HCT116 (cell line): ENCODE results near the gene TMF1. TPM values are rescaled to one million over a fixed set of nuclear protein-coding genes. Genes with fewer than 3 reads are reported as not detected.

Source experiments
- ATAC-seq: fragments of 200-7000 bp; cut with Tn5 transposase; 2 replicates; pipeline ENCODE4 v1.9.1; 2020; ENCODE audit warnings: mild to moderate bottlenecking, moderate library complexity
- BruUV-seq: library from RNA; stranded (reverse); fragments of 400-500 nt; replicated peaks from 2 replicates; lab custom pipeline; 2021; lab: Mats Ljungman, UMichigan
- CTCF ChIA-PET: fragments of 300-600 bp; sonication (Branson Sonifier 250); formaldehyde crosslinking; loops from one replicate; lab custom pipeline; 2021; ENCODE audit warnings: antibody characterized with exemption; lab: Charles Lee
- POLR2A ChIA-PET: fragments of 300-600, 350-600 bp; sonication (Branson Sonifier 250); formaldehyde crosslinking; loops from one replicate; lab custom pipeline; 2021; ENCODE audit warnings: antibody characterized with exemption; lab: Charles Lee
- RAD21 ChIA-PET, 2 experiments: fragments of 300-600 bp; sonication (Branson Sonifier 250); formaldehyde crosslinking; loops; one replicate each; lab custom pipeline; 2023; ENCODE audit warnings: low total read pairs in 2 of 2; ENCODE audit not compliant: uncharacterized antibody in 2 of 2, unreplicated experiment in 2 of 2, low non-redundant PET in 1 of 2; lab: Charles Lee
- DNase-seq: peaks from one replicate; pipeline ENCODE4 v3.0.0-alpha.2; 2010; ENCODE audit warnings: low read depth, low spot score
- H2AFZ ChIP-seq: fragments of 200-600 bp; shearing (Covaris generic), sonication (generic); 2 replicates; pipeline ENCODE4 v1.6.1; 2017; ENCODE audit warnings: low read depth, mixed run types, mixed read lengths, antibody characterized with exemption, low read length; ENCODE audit not compliant: poor library complexity, severe bottlenecking
- H3K27ac ChIP-seq: 2 replicates; pipeline ENCODE4 v1.5.1; 2012; ENCODE audit warnings: low read depth, low read length
- H3K27me3 ChIP-seq: fragments of 200-600 bp; sonication (generic); 2 replicates; pipeline ENCODE4 v1.6.1; 2016; ENCODE audit warnings: mixed run types, low read length, mixed read lengths; ENCODE audit not compliant: insufficient read depth
- H3K36me3 ChIP-seq, 2 experiments: fragments of 200-500 bp in 1 of 2; fragments of 200-600 bp in 1 of 2; sonication (Bioruptor generic) in 1 of 2; sonication (generic) in 1 of 2; 2 replicates each; pipeline versions ENCODE4 v1.5.1 to v1.6.1; 2014 to 2016; ENCODE audit warnings: low read length in 2 of 2, inconsistent platforms in 1 of 2, mixed read lengths in 1 of 2, mixed run types in 1 of 2; ENCODE audit not compliant: insufficient read depth in 2 of 2, control insufficient read depth in 1 of 2
- H3K4me1 ChIP-seq, 2 experiments: fragments of 200-600 bp in 1 of 2; sonication (generic) in 1 of 2; 2 replicates each; pipeline versions ENCODE4 v1.5.1 to v1.6.1; 2012 to 2017; ENCODE audit warnings: low read length in 2 of 2, inconsistent platforms in 1 of 2, mild to moderate bottlenecking in 1 of 2, mixed read lengths in 1 of 2, mixed run types in 1 of 2, moderate library complexity in 1 of 2; ENCODE audit not compliant: insufficient read depth in 2 of 2, control insufficient read depth in 1 of 2
- H3K4me2 ChIP-seq: fragments of 200-600 bp; sonication (generic); 2 replicates; pipeline ENCODE4 v1.6.1; 2017; ENCODE audit warnings: mixed run types, low read length, mixed read lengths
- H3K4me3 ChIP-seq, 2 experiments: fragments of 200-600 bp in 1 of 2; sonication (generic) in 1 of 2; replicated peaks in 1 of 2; 2 replicates each; pipeline ENCODE4 v1.5.1; 2011 to 2016; ENCODE audit warnings: low read length in 2 of 2, control low read depth in 1 of 2, low read depth in 1 of 2, mild to moderate bottlenecking in 1 of 2, mixed read lengths in 1 of 2, mixed run types in 1 of 2
- H3K79me2 ChIP-seq: fragments of 200-600 bp; sonication (generic); 2 replicates; pipeline ENCODE4 v1.6.1; 2017; ENCODE audit warnings: mild to moderate bottlenecking, mixed run types, low read length, moderate library complexity, mixed read lengths; ENCODE audit not compliant: insufficient read depth
- H3K9ac ChIP-seq: fragments of 200-600 bp; sonication (generic); 2 replicates; pipeline ENCODE4 v1.6.1; 2016; ENCODE audit warnings: low read length, mixed read lengths
- H3K9me2 ChIP-seq: fragments of 200-600 bp; sonication (generic), shearing (Covaris generic); 2 replicates; pipeline ENCODE4 v1.6.1; 2017; ENCODE audit warnings: mixed run types, mild to moderate bottlenecking, moderate library complexity; ENCODE audit not compliant: insufficient read depth
- H3K9me3 ChIP-seq, 2 experiments: fragments of 200-500 bp in 1 of 2; fragments of 200-600 bp in 1 of 2; sonication (Bioruptor generic) in 1 of 2; sonication (generic) in 1 of 2; 2 replicates each; pipeline ENCODE4 v1.6.1; 2014 to 2017; ENCODE audit warnings: low read length in 2 of 2, mixed read lengths in 2 of 2, inconsistent platforms in 1 of 2, low read depth in 1 of 2, mild to moderate bottlenecking in 1 of 2, mixed run types in 1 of 2, moderate library complexity in 1 of 2; ENCODE audit not compliant: control insufficient read depth in 1 of 2, insufficient read depth in 1 of 2
- H4K20me1 ChIP-seq: fragments of 200-600 bp; sonication (generic), shearing (Covaris generic); 2 replicates; pipeline ENCODE4 v1.6.1; 2017; ENCODE audit warnings: mixed run types, mild to moderate bottlenecking, moderate library complexity; ENCODE audit not compliant: insufficient read depth
- CEBPB ChIP-seq: IDR thresholded peaks from 2 replicates; pipeline ENCODE4 v1.6.1; 2012; ENCODE audit warnings: low read depth
- CTCF ChIP-seq, 3 experiments: fragments of 200-600 bp in 1 of 3; sonication (generic) in 1 of 3; IDR thresholded peaks in 2 of 3; conservative IDR thresholded peaks in 1 of 3; 2 replicates each; pipeline ENCODE4 v1.5.1; 2012 to 2017; ENCODE audit warnings: low read depth in 2 of 3, low read length in 2 of 3, antibody characterized with exemption in 1 of 3, borderline replicate concordance in 1 of 3, control low read depth in 1 of 3, mild to moderate bottlenecking in 1 of 3, mixed read lengths in 1 of 3, mixed run types in 1 of 3, moderate library complexity in 1 of 3; ENCODE audit not compliant: insufficient read depth in 1 of 3
- EZH2phosphoT487 ChIP-seq: fragments of 200-600 bp; IDR thresholded peaks from 2 replicates; pipeline ENCODE4 v1.6.1; 2018; ENCODE audit warnings: antibody characterized with exemption, borderline replicate concordance
- JUND ChIP-seq: IDR thresholded peaks from 2 replicates; pipeline ENCODE4 v1.6.1; 2012
- RAD21 ChIP-seq: IDR thresholded peaks from 2 replicates; pipeline ENCODE4 v1.6.1; 2012; ENCODE audit warnings: low read depth, mild to moderate bottlenecking
- YY1 ChIP-seq: IDR thresholded peaks from 2 replicates; pipeline ENCODE4 v1.6.1; 2011; ENCODE audit warnings: low read length, low read depth, moderate library complexity, mild to moderate bottlenecking; ENCODE audit not compliant: insufficient replicate concordance; ENCODE audit errors: extremely low read depth
- ZBTB33 ChIP-seq: IDR thresholded peaks from 2 replicates; pipeline ENCODE4 v1.6.1; 2011; ENCODE audit warnings: mild to moderate bottlenecking, low read length, moderate library complexity; ENCODE audit not compliant: insufficient replicate concordance; ENCODE audit errors: extremely low read depth
- intact Hi-C: fragments of 100-400 bp; cut with micrococcal nuclease; formaldehyde crosslinking; loops from 2 replicates; pipeline ENCODE4 v1.10.0; 2022
- microRNA counts: library from miRNA; unstranded; fragments of <30 nt; microRNA quantifications from one replicate; lab custom pipeline; 2015
- microRNA-seq: library from miRNA; unstranded; fragments of <30 nt; microRNA quantifications from one replicate; pipeline ENCODE4, GENCODE V29; 2016; ENCODE audit warnings: borderline number of aligned reads
- total RNA-seq: library from RNA; stranded (reverse); gene quantifications from one replicate; pipeline ENCODE4 v1.2.1, GENCODE V29; 2021; ENCODE audit not compliant: unreplicated experiment

The TMF1 gene
- total RNA-seq, 1 experiment from 2014 or later = 27.3 TPM

GRCh38 chr3:68972358-68972979 is 79.7 kb downstream of the TMF1 start:
- Histone ChIP-seq H3K36me3 (no peaks in the 10 kb centered on the region), H3K9ac (no peak overlapping the region), H3K27ac (no peak overlapping the region), H4K20me1 (no peaks in the 10 kb centered on the region), H2AFZ (no peak overlapping the region), H3K79me2 (no peaks in the 10 kb centered on the region), H3K4me2 (no peak overlapping the region), H3K9me3 (no peaks in the 10 kb centered on the region), H3K27me3 (peaks cover 31% of the 10 kb centered on the region), H3K4me1 (no peaks in the 10 kb centered on the region), H3K9me2 (no peaks in the 10 kb centered on the region), H3K4me3 (no peak overlapping the region)
- POLR2A ChIA-PET = no interaction called here
- CTCF ChIA-PET = interaction anchor here (1.7 kb wide), 1 partner anchor 79 kb away, joined by 7 read pairs; no protein-coding TSS in a partner anchor
- TF ChIP-seq CEBPB = no peak
- TF ChIP-seq ZBTB33 = no peak
- peak; percentile 74 for TF ChIP-seq RAD21
- peak; percentile 29 to 94 (median 91); a peak in 5 of 6 replicates for TF ChIP-seq CTCF (IDR thresholded peaks at IDR 0.05 in 2 of 3, conservative IDR thresholded peaks at IDR 0.05 in 1 of 3; ENCODE audit: borderline replicate concordance in 1 of 3, insufficient read depth in 1 of 3, low read depth in 2 of 3, low read length in 2 of 3)
- no peak for TF ChIP-seq EZH2phosphoT487
- TF ChIP-seq YY1 = no peak
- TF ChIP-seq JUND = no peak
- DNase-seq (peak; percentile 44), ATAC-seq (peak; percentile 99)
- RAD21 ChIA-PET = no interaction called here
- intact Hi-C loops = loop anchor here (5.0 to 10.0 kb wide), 5 partner anchors 80 to 1998 kb away; no protein-coding TSS in a partner anchor
- BruUV-seq = no TSS peak

MicroRNA genes within 50 kb of the gene (microRNA counts, 767-probe panel; counts per million panel counts)
- microRNA hsa-miR-3136-5p (lab: Ali Mortazavi, UCI) = not detected

Small RNA genes lying within 50 kb of the gene (microRNA-seq; reads per million reads assigned to microRNA genes)
- gene MIR3136 = 4.4 reads per million, percentile 6 among the genes with 10 or more reads in this experiment

Other genes with a start within 250 kb of the TMF1 start
- not detected for gene TAFA4, start 119.8 kb downstream of the TMF1 start, total RNA-seq
- 20.1 TPM for gene EOGT, start 38.6 kb downstream of the TMF1 start, total RNA-seq
- gene UBA3, start 28.0 kb upstream of the TMF1 start, total RNA-seq = 45.6 TPM
- 30.0 TPM for gene ARL6IP5, start 32.6 kb upstream of the TMF1 start, total RNA-seq
- not detected for gene LMOD3, start 70.3 kb upstream of the TMF1 start, total RNA-seq